WTC11 (cell line): Measurements from ENCODE around the gene DNASE1L2. TPM values are rescaled to one million over a fixed set of nuclear protein-coding genes. Genes with fewer than 3 reads are reported as not detected.

Experiments
- ATAC-seq: fragments of 200-7000 bp; cut with Tn5 transposase; 2 replicates; pipeline ENCODE4 v1.10.0; 2021; ENCODE audit warnings: mild to moderate bottlenecking, moderate library complexity
- CTCF ChIA-PET: fragments of 300-600 bp; sonication (Branson Sonifier 250); formaldehyde crosslinking; loops from one replicate; lab custom pipeline; 2021; ENCODE audit warnings: antibody characterized with exemption; lab: Charles Lee
- POLR2A ChIA-PET: fragments of 350-600 bp; sonication (Branson Sonifier 250); formaldehyde crosslinking; loops from one replicate; lab custom pipeline; 2021; ENCODE audit warnings: antibody characterized with exemption; lab: Charles Lee
- DNase-seq: peaks from one replicate; pipeline ENCODE4 v3.0.0; 2021; ENCODE audit warnings: low spot score
- H3K27ac Mint-ChIP-seq: 2 replicates; pipeline ENCODE4 v1.8.0; 2021; ENCODE audit warnings: mixed read lengths
- H3K27me3 Mint-ChIP-seq: 2 replicates; pipeline ENCODE4 v1.8.0; 2021; ENCODE audit warnings: low read depth, mild to moderate bottlenecking, moderate library complexity, mixed read lengths
- H3K36me3 Mint-ChIP-seq: 2 replicates; pipeline ENCODE4 v1.8.0; 2021; ENCODE audit warnings: mixed read lengths
- H3K4me1 Mint-ChIP-seq: 2 replicates; pipeline ENCODE4 v1.8.0; 2022; ENCODE audit warnings: mixed read lengths
- H3K4me3 Mint-ChIP-seq: 2 replicates; pipeline ENCODE4 v1.8.0; 2021; ENCODE audit warnings: mild to moderate bottlenecking, moderate library complexity, mixed read lengths
- H3K9me3 Mint-ChIP-seq: 2 replicates; pipeline ENCODE4 v1.8.0; 2021; ENCODE audit warnings: mixed read lengths
- FOXJ3 ChIP-seq: sonication (generic); formaldehyde crosslinking; IDR thresholded peaks from 2 replicates; pipeline ENCODE4 v1.9.0; 2021; ENCODE audit warnings: missing genetic modification reagents, mild to moderate bottlenecking, borderline replicate concordance
- GTF2I ChIP-seq: fragments of 250-450 bp; sonication (Bioruptor Pico); conservative IDR thresholded peaks from 2 replicates; pipeline ENCODE4 v1.4.0; 2021; ENCODE audit warnings: mild to moderate bottlenecking
- HMGA2 ChIP-seq: fragments of 250-450 bp; sonication (Bioruptor Pico); IDR thresholded peaks from 2 replicates; pipeline ENCODE4 v1.4.0; 2021; ENCODE audit warnings: mild to moderate bottlenecking, moderate library complexity
- NR1H2 ChIP-seq: sonication (generic); formaldehyde crosslinking; IDR thresholded peaks from 2 replicates; pipeline ENCODE4 v1.9.0; 2021; ENCODE audit warnings: mild to moderate bottlenecking, moderate library complexity, missing genetic modification reagents
- OVOL2 ChIP-seq: fragments of 250-450 bp; sonication (Bioruptor Pico); IDR thresholded peaks from 2 replicates; pipeline ENCODE4 v1.9.0; 2021; ENCODE audit warnings: mild to moderate bottlenecking, borderline replicate concordance
- RELA ChIP-seq: sonication (generic); formaldehyde crosslinking; IDR thresholded peaks from 2 replicates; pipeline ENCODE4 v1.8.1; 2022; ENCODE audit warnings: missing genetic modification reagents, mild to moderate bottlenecking, borderline replicate concordance
- STAT6 ChIP-seq: sonication (generic); formaldehyde crosslinking; conservative IDR thresholded peaks from 2 replicates; pipeline ENCODE4 v1.8.1; 2023; ENCODE audit warnings: mild to moderate bottlenecking, low read depth, missing genetic modification reagents, moderate library complexity
- TEAD1 ChIP-seq: sonication (generic); formaldehyde crosslinking; IDR thresholded peaks from 2 replicates; pipeline ENCODE4 v1.8.0; 2022; ENCODE audit warnings: mild to moderate bottlenecking, missing genetic modification reagents
- TEAD4 ChIP-seq: sonication (generic); formaldehyde crosslinking; IDR thresholded peaks from 2 replicates; pipeline ENCODE4 v1.8.0; 2022; ENCODE audit warnings: mild to moderate bottlenecking, missing genetic modification reagents
- TP53 ChIP-seq: sonication (generic); formaldehyde crosslinking; IDR thresholded peaks from 2 replicates; pipeline ENCODE4 v1.8.1; 2023; ENCODE audit warnings: mild to moderate bottlenecking, missing genetic modification reagents
- ZNF232 ChIP-seq: sonication (generic); formaldehyde crosslinking; IDR thresholded peaks from 2 replicates; pipeline ENCODE4 v1.8.0; 2022; ENCODE audit warnings: mild to moderate bottlenecking, missing genetic modification reagents
- ZNF423 ChIP-seq: fragments of 250-450 bp; sonication (Bioruptor Pico); IDR thresholded peaks from 2 replicates; pipeline ENCODE4 v2.1.2; 2022; ENCODE audit warnings: mild to moderate bottlenecking, moderate library complexity
- total RNA-seq: library from RNA; stranded (reverse); gene quantifications from 3 replicates; pipeline ENCODE4 v1.2.3, GENCODE V29; 2021
- TF ChIP-seq, protein P1 (sequence below): sonication (generic); formaldehyde crosslinking; IDR thresholded peaks from 2 replicates; pipeline ENCODE4 v1.8.0; 2023; ENCODE audit warnings: missing genetic modification reagents, mild to moderate bottlenecking, borderline replicate concordance
- TF ChIP-seq, protein P2 (sequence below): fragments of 200-600 bp; IDR thresholded peaks from 2 replicates; pipeline ENCODE4 v1.8.0; 2022; ENCODE audit warnings: antibody characterized with exemption
- TF ChIP-seq, protein P3 (sequence below): sonication (generic); formaldehyde crosslinking; IDR thresholded peaks from 2 replicates; pipeline ENCODE4 v1.8.1; 2023; ENCODE audit warnings: mild to moderate bottlenecking, missing genetic modification reagents
- TF ChIP-seq, protein P4 (sequence below): sonication (generic); formaldehyde crosslinking; IDR thresholded peaks from 2 replicates; pipeline ENCODE4 v1.8.1; 2023; ENCODE audit warnings: mild to moderate bottlenecking, missing genetic modification reagents, moderate library complexity

Gene DNASE1L2
- total RNA-seq, 1 experiment from 2014 or later: 0.66 TPM

- H3K27me3 Mint-ChIP-seq: peaks cover 51% of the 10 kb centered on the region
- peaks cover 4% of the 10 kb centered on the region; the same call in 1 of the 2 replicates for H3K4me1 Mint-ChIP-seq
- H3K4me3 Mint-ChIP-seq: peak overlapping the region; percentile 59; the same call in 1 of the 2 replicates
- no peaks in the 10 kb centered on the region for H3K9me3 Mint-ChIP-seq
- ATAC-seq (no peak), DNase-seq (no peak)
- CTCF ChIA-PET: no interaction called here
- no peak overlapping the region for H3K27ac Mint-ChIP-seq
- POLR2A ChIA-PET: no interaction called here
- H3K36me3 Mint-ChIP-seq: no peaks in the 10 kb centered on the region
- TF ChIP-seq NR1H2 (CRISPR knock-in tag): no peak
- no peak for TF ChIP-seq TP53 (CRISPR knock-in tag)
- TF ChIP-seq STAT6 (CRISPR knock-in tag): no peak
- TF ChIP-seq FOXJ3: no peak
- no peak for TF ChIP-seq ZNF232 (CRISPR knock-in tag)
- TF ChIP-seq TEAD4 (CRISPR knock-in tag): no peak
- TF ChIP-seq HMGA2 (CRISPR knock-in tag): no peak
- TF ChIP-seq, protein P1, sequence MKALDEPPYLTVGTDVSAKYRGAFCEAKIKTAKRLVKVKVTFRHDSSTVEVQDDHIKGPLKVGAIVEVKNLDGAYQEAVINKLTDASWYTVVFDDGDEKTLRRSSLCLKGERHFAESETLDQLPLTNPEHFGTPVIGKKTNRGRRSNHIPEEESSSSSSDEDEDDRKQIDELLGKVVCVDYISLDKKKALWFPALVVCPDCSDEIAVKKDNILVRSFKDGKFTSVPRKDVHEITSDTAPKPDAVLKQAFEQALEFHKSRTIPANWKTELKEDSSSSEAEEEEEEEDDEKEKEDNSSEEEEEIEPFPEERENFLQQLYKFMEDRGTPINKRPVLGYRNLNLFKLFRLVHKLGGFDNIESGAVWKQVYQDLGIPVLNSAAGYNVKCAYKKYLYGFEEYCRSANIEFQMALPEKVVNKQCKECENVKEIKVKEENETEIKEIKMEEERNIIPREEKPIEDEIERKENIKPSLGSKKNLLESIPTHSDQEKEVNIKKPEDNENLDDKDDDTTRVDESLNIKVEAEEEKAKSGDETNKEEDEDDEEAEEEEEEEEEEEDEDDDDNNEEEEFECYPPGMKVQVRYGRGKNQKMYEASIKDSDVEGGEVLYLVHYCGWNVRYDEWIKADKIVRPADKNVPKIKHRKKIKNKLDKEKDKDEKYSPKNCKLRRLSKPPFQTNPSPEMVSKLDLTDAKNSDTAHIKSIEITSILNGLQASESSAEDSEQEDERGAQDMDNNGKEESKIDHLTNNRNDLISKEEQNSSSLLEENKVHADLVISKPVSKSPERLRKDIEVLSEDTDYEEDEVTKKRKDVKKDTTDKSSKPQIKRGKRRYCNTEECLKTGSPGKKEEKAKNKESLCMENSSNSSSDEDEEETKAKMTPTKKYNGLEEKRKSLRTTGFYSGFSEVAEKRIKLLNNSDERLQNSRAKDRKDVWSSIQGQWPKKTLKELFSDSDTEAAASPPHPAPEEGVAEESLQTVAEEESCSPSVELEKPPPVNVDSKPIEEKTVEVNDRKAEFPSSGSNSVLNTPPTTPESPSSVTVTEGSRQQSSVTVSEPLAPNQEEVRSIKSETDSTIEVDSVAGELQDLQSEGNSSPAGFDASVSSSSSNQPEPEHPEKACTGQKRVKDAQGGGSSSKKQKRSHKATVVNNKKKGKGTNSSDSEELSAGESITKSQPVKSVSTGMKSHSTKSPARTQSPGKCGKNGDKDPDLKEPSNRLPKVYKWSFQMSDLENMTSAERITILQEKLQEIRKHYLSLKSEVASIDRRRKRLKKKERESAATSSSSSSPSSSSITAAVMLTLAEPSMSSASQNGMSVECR (CRISPR knock-in tag): no peak
- TF ChIP-seq TEAD1 (CRISPR knock-in tag): no peak
- TF ChIP-seq, protein P2, sequence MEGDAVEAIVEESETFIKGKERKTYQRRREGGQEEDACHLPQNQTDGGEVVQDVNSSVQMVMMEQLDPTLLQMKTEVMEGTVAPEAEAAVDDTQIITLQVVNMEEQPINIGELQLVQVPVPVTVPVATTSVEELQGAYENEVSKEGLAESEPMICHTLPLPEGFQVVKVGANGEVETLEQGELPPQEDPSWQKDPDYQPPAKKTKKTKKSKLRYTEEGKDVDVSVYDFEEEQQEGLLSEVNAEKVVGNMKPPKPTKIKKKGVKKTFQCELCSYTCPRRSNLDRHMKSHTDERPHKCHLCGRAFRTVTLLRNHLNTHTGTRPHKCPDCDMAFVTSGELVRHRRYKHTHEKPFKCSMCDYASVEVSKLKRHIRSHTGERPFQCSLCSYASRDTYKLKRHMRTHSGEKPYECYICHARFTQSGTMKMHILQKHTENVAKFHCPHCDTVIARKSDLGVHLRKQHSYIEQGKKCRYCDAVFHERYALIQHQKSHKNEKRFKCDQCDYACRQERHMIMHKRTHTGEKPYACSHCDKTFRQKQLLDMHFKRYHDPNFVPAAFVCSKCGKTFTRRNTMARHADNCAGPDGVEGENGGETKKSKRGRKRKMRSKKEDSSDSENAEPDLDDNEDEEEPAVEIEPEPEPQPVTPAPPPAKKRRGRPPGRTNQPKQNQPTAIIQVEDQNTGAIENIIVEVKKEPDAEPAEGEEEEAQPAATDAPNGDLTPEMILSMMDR: no peak
- no peak for TF ChIP-seq ZNF423
These were observed 38.0 kb upstream of the DNASE1L2 start for GRCh38 chr16:2198283-2198682.

DNA sequence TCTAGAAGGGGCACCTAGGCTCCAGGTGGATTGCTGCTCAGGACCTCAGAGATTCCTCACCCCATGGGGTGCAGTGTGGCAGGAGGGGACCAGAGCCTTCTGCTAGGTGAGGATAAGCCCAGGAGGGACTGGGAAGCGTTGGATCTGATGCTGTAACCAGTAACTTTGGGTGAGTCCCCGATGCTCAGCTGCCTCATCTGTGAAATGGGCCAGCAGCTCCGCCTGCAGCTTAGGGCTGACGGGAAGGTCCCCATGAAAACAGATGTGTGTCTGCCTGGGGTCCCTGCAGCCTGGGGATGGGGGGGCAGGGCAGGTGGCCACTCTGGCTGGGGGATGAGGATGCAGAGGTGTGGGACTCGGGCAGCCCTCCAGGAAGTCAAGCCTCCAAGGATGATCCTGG, 37.1 kb upstream of the DNASE1L2 start:
- ChIA-PET POLR2A (interaction anchor here (1.1 kb wide), 1 partner anchor 12 kb away, joined by 4 read pairs; the partner anchor contains the start of gene BRICD5), CTCF (interaction anchor here (0.9 kb wide), 1 partner anchor 16 kb away, joined by 3 read pairs; no protein-coding TSS in a partner anchor)
- H3K4me3 Mint-ChIP-seq: no peak overlapping the region
- peaks cover 56% of the 10 kb centered on the region for H3K27me3 Mint-ChIP-seq
- DNase-seq: no peak
- no peak for ATAC-seq
- H3K36me3 Mint-ChIP-seq: no peaks in the 10 kb centered on the region
- H3K9me3 Mint-ChIP-seq: no peaks in the 10 kb centered on the region
- no peak overlapping the region for H3K27ac Mint-ChIP-seq
- TF ChIP-seq, protein P2: no peak
- TF ChIP-seq HMGA2 (CRISPR knock-in tag): no peak
- TF ChIP-seq, protein P3, sequence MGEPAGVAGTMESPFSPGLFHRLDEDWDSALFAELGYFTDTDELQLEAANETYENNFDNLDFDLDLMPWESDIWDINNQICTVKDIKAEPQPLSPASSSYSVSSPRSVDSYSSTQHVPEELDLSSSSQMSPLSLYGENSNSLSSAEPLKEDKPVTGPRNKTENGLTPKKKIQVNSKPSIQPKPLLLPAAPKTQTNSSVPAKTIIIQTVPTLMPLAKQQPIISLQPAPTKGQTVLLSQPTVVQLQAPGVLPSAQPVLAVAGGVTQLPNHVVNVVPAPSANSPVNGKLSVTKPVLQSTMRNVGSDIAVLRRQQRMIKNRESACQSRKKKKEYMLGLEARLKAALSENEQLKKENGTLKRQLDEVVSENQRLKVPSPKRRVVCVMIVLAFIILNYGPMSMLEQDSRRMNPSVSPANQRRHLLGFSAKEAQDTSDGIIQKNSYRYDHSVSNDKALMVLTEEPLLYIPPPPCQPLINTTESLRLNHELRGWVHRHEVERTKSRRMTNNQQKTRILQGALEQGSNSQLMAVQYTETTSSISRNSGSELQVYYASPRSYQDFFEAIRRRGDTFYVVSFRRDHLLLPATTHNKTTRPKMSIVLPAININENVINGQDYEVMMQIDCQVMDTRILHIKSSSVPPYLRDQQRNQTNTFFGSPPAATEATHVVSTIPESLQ (CRISPR knock-in tag): no peak
- TF ChIP-seq RELA (CRISPR knock-in tag): no peak
- TF ChIP-seq, protein P1 (CRISPR knock-in tag): no peak
- 0 out of 2 replicates have a peak, but pooled peaks have one; percentile 28 for TF ChIP-seq GTF2I (CRISPR knock-in tag)
- TF ChIP-seq, protein P4, sequence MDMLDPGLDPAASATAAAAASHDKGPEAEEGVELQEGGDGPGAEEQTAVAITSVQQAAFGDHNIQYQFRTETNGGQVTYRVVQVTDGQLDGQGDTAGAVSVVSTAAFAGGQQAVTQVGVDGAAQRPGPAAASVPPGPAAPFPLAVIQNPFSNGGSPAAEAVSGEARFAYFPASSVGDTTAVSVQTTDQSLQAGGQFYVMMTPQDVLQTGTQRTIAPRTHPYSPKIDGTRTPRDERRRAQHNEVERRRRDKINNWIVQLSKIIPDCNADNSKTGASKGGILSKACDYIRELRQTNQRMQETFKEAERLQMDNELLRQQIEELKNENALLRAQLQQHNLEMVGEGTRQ (CRISPR knock-in tag): no peak
- no peak for TF ChIP-seq OVOL2 (CRISPR knock-in tag)
- TF ChIP-seq, all 79 proteins: peak for 1
- H3K4me1 Mint-ChIP-seq: peaks cover 4% of the 10 kb centered on the region; the same call in 1 of the 2 replicates
